ENCODE measurements around the gene TUBGCP6. TPM values are rescaled to one million over a fixed set of nuclear protein-coding genes. Genes with fewer than 3 reads are reported as not detected.
A peak's percentile ranks its signal among the peaks of the same experiment; 100 is the strongest.

TUBGCP6 gene
- total RNA-seq, 1 donor from 2014 or later, result 45.4 TPM

DNA sequence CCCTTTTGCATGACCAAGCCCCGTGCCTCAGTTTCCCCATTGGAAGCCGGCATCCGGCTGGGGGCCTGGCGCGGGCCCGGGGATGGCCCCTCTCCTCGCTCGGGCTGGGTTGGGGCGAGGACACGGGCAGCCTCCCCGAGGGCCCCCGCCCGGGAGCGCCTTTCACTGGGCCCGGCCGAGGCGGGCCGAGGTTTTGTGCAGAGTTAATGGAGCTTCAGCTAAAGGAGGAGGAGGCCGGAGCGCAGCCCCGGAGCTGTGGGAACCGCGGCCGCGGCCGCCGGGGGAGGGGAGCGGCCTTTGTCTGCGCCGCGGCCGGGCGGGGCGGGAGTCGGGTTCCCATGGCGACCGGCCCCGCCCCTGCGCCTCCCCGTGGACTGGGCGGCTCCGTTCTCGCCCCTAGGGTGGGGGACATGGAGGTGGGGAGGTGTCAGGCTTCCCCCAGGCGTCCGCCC is 26.7 kb upstream of the TUBGCP6 start:
- H3K27ac ChIP-seq, result no peak overlapping the region
- peak overlapping the region; percentile 49 to 57 for H3K4me3 ChIP-seq
- intact Hi-C loops (cut with DNase I), result loop anchor here (5.0 kb wide), 1 partner anchor 56 kb away; the partner anchor contains the start of gene DENND6B
- H3K4me1 ChIP-seq, result peaks cover 62% of the 10 kb centered on the region
- H3K36me3 ChIP-seq, result peaks cover 3 to 14% of the 10 kb centered on the region in 2 donors
- no peaks in the 10 kb centered on the region for H3K9me3 ChIP-seq
- TF ChIP-seq POLR2AphosphoS5 (IDR thresholded peaks at IDR 0.05; ENCODE audit: insufficient read depth in 1 of 2, low read depth in 1 of 2) (no peak), POLR2A (IDR thresholded peaks at IDR 0.05) (no peak), CTCF (IDR thresholded peaks at IDR 0.05) (no peak)
- H3K27me3 ChIP-seq, result no peaks in the 10 kb centered on the region
- no peak for DNase-seq (ENCODE audit: extremely low spot score in 2 of 2)

DNA sequence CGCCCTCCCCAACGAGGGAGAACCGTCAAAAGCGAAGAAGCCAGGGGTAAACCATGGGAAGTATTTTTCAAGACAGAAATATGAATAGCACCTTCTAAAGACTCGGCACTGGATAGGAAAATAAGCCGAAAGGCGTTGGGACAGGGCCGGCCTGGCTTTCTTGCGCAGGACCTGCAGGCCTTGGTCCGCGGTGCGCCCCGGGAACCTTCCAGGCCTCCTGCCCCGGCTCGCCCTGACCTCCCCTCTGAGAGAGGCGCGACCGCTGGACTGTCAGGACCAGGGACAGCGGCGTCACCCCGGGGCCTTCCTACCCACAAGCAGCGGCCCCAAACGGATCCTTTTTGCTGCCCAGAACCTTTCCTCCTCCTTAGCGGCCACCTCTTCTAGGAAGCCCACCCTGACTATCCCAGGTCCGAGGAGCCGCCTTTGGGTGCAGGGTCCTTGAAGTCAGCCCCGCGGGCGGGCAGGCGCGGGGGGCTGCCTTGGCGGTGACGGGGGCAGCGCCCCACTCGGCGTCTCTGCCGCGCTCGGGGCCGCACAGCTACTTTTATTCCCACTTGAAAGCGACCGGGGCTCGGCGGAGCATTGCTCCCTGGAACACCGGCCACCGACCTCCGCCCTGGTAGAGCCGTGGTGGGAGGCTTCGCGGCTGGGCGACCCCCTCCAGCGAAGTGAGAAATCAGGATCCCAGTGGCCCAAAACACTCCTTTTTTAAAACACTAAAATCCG is 26.0 kb upstream of the TUBGCP6 start:
- intact Hi-C loops (cut with DNase I), result loop anchor here (5.0 kb wide), 1 partner anchor 56 kb away; the partner anchor contains the start of gene DENND6B
- Histone ChIP-seq H3K4me1 (peaks cover 62% of the 10 kb centered on the region), H3K27me3 (no peaks in the 10 kb centered on the region), H3K9me3 (no peaks in the 10 kb centered on the region), H3K27ac (peak overlapping the region; percentile 30), H3K36me3 (peaks cover 3 to 10% of the 10 kb centered on the region in 2 donors), H3K4me3 (peak overlapping the region; percentile 49 to 57)
- TF ChIP-seq POLR2A (IDR thresholded peaks at IDR 0.05) (no peak), POLR2AphosphoS5 (IDR thresholded peaks at IDR 0.05; ENCODE audit: insufficient read depth in 1 of 2, low read depth in 1 of 2) (no peak), CTCF (IDR thresholded peaks at IDR 0.05) (no peak)
- DNase-seq (ENCODE audit: extremely low spot score in 2 of 2), result no peak

DNA sequence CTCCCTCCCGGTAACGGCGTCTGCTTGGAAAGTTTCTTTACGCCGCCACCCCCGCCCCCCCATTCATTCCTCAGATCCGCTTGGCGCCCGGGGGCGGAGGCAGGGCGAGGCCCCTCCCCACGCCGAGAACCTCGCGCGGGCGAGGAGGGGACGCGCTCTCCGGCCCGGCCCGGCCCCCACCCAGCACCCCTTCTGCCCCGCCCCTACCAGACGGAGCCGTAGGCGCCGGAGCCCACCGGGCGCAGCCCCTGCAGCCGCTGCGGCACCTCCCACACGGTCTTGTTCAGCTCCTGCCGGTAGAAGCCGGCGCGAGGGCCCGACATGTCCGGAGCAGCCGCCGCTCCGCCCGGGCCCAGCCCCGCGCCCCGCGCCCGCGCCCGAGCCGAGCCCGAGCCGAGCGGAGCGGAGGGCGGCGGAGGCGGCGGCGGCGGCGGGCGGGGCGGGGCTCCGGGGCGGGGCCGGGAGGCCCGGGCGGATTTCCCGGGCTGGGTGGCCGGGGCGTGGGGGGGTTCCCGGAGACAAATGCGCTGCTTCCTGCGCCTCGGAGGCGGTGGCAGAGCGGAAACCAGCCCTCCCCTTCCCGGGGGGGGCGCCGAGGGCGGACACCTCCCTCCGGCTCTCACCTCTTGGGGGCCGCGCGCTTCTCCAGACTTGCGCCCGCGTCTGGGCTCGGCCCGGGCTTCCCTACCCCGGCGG is 25.3 kb upstream of the TUBGCP6 start, which contains the start of gene MAPK11:
Gene MAPK11, minus strand, starts transcription at position 411 of the 696 bp plus-strand sequence. Its CDS starts 88 bp downstream, at position 323.
- Histone ChIP-seq H3K9me3 (no peaks in the 10 kb centered on the region), H3K4me3 (peak within 1 kb of the TSS; percentile 49 to 57), H3K4me1 (peaks cover 62% of the 10 kb centered on the region), H3K27ac (peak within 1 kb of the TSS; percentile 56), H3K27me3 (no peaks in the 10 kb centered on the region), H3K36me3 (peaks cover 3% of the 10 kb centered on the region in 2 donors)
- no peak for DNase-seq (ENCODE audit: extremely low spot score in 2 of 2)
- intact Hi-C loops (cut with DNase I), result loop anchor here (5.0 to 10.0 kb wide), 2 partner anchors 57 to 255 kb away; partner anchors contain the start of genes DENND6B and SCO2
- peak in 1 of 2 donors; percentile 49 for TF ChIP-seq POLR2AphosphoS5 (IDR thresholded peaks at IDR 0.05; ENCODE audit: insufficient read depth in 1 of 2, low read depth in 1 of 2)
- TF ChIP-seq CTCF (IDR thresholded peaks at IDR 0.05), result no peak
- TF ChIP-seq POLR2A (IDR thresholded peaks at IDR 0.05), result no peak

- DNase-seq (ENCODE audit: extremely low spot score in 2 of 2), result no peak
- H3K36me3 ChIP-seq, result no peaks in the 10 kb centered on the region
- H3K4me3 ChIP-seq, result peak overlapping the region; percentile 49 to 57
- no peaks in the 10 kb centered on the region for H3K27me3 ChIP-seq
- H3K27ac ChIP-seq, result peak overlapping the region; percentile 56
- TF ChIP-seq POLR2AphosphoS5 (IDR thresholded peaks at IDR 0.05; ENCODE audit: insufficient read depth in 1 of 2, low read depth in 1 of 2) (no peak), CTCF (IDR thresholded peaks at IDR 0.05) (no peak), POLR2A (IDR thresholded peaks at IDR 0.05) (no peak)
- H3K4me1 ChIP-seq, result peaks cover 62% of the 10 kb centered on the region
- H3K9me3 ChIP-seq, result no peaks in the 10 kb centered on the region
- intact Hi-C loops (cut with DNase I), result loop anchor here (10.0 kb wide), 1 partner anchor 255 kb away; the partner anchor contains the start of gene SCO2
Observed at GRCh38 chr22:50269573-50269969, 24.7 kb upstream of the TUBGCP6 start.
